ENCODE measurements around the gene CDV3.

DNA sequence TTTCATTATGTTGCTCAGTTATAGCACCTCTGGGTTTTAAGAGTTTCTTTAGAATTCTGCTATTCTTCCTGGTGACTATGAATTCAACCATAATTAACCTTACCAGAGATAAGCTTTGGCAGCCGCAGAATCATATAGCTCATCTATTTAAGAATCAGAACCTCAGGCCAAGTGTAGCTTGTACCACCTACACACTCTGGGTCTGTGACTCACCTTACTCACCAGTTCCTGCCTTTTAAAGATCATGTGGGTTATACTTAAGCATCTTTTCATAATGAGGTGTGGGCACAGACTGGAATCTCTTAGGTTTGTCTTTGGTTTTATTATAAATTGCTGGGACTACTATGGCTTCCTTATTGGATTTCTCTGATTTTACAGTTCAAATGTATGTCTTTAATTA, 21.9 kb downstream of the CDV3 start:
- TF ChIP-seq SCRT1 (tag by site-specific recombination; IDR thresholded peaks at IDR 0.05; ENCODE audit: borderline replicate concordance) (no peak), ZSCAN23 (tag by site-specific recombination; IDR thresholded peaks at IDR 0.05) (no peak), ZSCAN30 (tag by site-specific recombination; IDR thresholded peaks at IDR 0.05) (no peak), GLI4 (tag by site-specific recombination; IDR thresholded peaks at IDR 0.05) (no peak), ZNF175 (tag by site-specific recombination; IDR thresholded peaks at IDR 0.05) (no peak), ZNF677 (tag by site-specific recombination; IDR thresholded peaks at IDR 0.05) (no peak), TCF7L2 (IDR thresholded peaks at IDR 0.05; ENCODE audit: borderline replicate concordance, low read depth, low read length) (no peak), SP2 (tag by site-specific recombination; IDR thresholded peaks at IDR 0.05) (no peak), PRDM1 (tag by site-specific recombination; IDR thresholded peaks at IDR 0.05) (no peak), ZNF423 (tag by site-specific recombination; IDR thresholded peaks at IDR 0.05) (no peak), ZNF366 (tag by site-specific recombination; conservative IDR thresholded peaks at IDR 0.05) (no peak)
- TF ChIP-seq, protein P1, sequence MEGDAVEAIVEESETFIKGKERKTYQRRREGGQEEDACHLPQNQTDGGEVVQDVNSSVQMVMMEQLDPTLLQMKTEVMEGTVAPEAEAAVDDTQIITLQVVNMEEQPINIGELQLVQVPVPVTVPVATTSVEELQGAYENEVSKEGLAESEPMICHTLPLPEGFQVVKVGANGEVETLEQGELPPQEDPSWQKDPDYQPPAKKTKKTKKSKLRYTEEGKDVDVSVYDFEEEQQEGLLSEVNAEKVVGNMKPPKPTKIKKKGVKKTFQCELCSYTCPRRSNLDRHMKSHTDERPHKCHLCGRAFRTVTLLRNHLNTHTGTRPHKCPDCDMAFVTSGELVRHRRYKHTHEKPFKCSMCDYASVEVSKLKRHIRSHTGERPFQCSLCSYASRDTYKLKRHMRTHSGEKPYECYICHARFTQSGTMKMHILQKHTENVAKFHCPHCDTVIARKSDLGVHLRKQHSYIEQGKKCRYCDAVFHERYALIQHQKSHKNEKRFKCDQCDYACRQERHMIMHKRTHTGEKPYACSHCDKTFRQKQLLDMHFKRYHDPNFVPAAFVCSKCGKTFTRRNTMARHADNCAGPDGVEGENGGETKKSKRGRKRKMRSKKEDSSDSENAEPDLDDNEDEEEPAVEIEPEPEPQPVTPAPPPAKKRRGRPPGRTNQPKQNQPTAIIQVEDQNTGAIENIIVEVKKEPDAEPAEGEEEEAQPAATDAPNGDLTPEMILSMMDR (tag by site-specific recombination; IDR thresholded peaks at IDR 0.05), result no peak

All from HEK293 (cell line).